CD4-positive, alpha-beta T cell (primary cell): Measurements from ENCODE around the gene GPM6B. TPM values are rescaled to one million over a fixed set of nuclear protein-coding genes. Genes with fewer than 3 reads are reported as not detected.

ENCODE experiments used
- ATAC-seq: fragments of 200-7000 bp; cut with Tn5 transposase; one replicate; pipeline ENCODE4 v1.10.0; 2022; ENCODE audit warnings: mild to moderate bottlenecking; ENCODE audit not compliant: poor library complexity
- CTCF ChIA-PET: fragments of 350-600 bp; sonication (Branson Sonifier 250); formaldehyde crosslinking; loops from one replicate; lab custom pipeline; 2021; ENCODE audit warnings: antibody characterized with exemption, inconsistent platforms; lab: Charles Lee
- POLR2A ChIA-PET: fragments of 350-600 bp; sonication (Branson Sonifier 250); formaldehyde crosslinking; loops from one replicate; lab custom pipeline; 2021; ENCODE audit warnings: antibody characterized with exemption, inconsistent platforms; lab: Charles Lee
- DNase-seq, 14 experiments: peaks; one replicate each; pipeline ENCODE4 v3.0.0-alpha.2; 2013 to 2020; ENCODE audit warnings: mixed read lengths in 2 of 14
- H3K27ac ChIP-seq, 2 donors: one replicate each; pipeline versions ENCODE4 v1.5.1 to v1.7.0; 2013; ENCODE audit warnings: low read length in 2 of 2, low read depth in 1 of 2, mild to moderate bottlenecking in 1 of 2
- H3K27me3 ChIP-seq, 2 experiments: 1 replicate in 1 of 2; 2 replicates in 1 of 2; pipeline versions ENCODE4 v1.6.1 to v1.7.0; 2013; ENCODE audit warnings: low read length in 2 of 2, control low read depth in 1 of 2, mild to moderate bottlenecking in 1 of 2, moderate library complexity in 1 of 2; ENCODE audit not compliant: insufficient read depth in 2 of 2, control insufficient read depth in 1 of 2
- H3K36me3 ChIP-seq: one replicate; pipeline ENCODE4 v1.6.1; 2013; ENCODE audit warnings: low read length, control low read depth; ENCODE audit not compliant: insufficient read depth
- H3K4me1 ChIP-seq: one replicate; pipeline ENCODE4 v1.6.1; 2013; ENCODE audit warnings: low read length, control low read depth; ENCODE audit not compliant: insufficient read depth
- H3K4me3 ChIP-seq: one replicate; pipeline ENCODE4 v1.5.1; 2013; ENCODE audit warnings: mild to moderate bottlenecking, low read length, moderate library complexity
- H3K9me3 ChIP-seq, 2 experiments: 1 replicate in 1 of 2; 2 replicates in 1 of 2; pipeline versions ENCODE4 v1.6.1 to v1.7.0; 2013; ENCODE audit warnings: low read length in 2 of 2, mild to moderate bottlenecking in 2 of 2, control low read depth in 1 of 2, moderate library complexity in 1 of 2; ENCODE audit not compliant: control insufficient read depth in 1 of 2, insufficient read depth in 1 of 2
- H3K27ac Mint-ChIP-seq: one replicate; pipeline ENCODE4 v1.8.0; 2020; ENCODE audit warnings: mixed read lengths
- H3K27me3 Mint-ChIP-seq: one replicate; pipeline ENCODE4 v1.8.0; 2021; ENCODE audit warnings: mixed read lengths
- H3K36me3 Mint-ChIP-seq: one replicate; pipeline ENCODE4 v1.8.0; 2021; ENCODE audit warnings: low read depth, mixed read lengths
- H3K4me1 Mint-ChIP-seq: one replicate; pipeline ENCODE4 v1.8.0; 2021; ENCODE audit warnings: low read depth, mixed read lengths
- H3K4me3 Mint-ChIP-seq: one replicate; pipeline ENCODE4 v1.8.0; 2020; ENCODE audit warnings: mild to moderate bottlenecking, mixed read lengths
- H3K9me3 Mint-ChIP-seq: one replicate; pipeline ENCODE4 v1.8.0; 2020; ENCODE audit warnings: mixed read lengths
- CTCF ChIP-seq: fragments of 200-600 bp; IDR thresholded peaks from one replicate; pipeline ENCODE4 v1.8.0; 2022; ENCODE audit warnings: antibody characterized with exemption, mild to moderate bottlenecking
- intact Hi-C, 2 experiments: fragments of 100-400 bp; cut with DNase I in 1 of 2; cut with micrococcal nuclease in 1 of 2; formaldehyde crosslinking; loops; one replicate each; pipeline versions ENCODE4 v1.15.1 to v1.9.0; 2023 to 2025; cut with DNase I, micrococcal nuclease
- polyA plus RNA-seq, 2 donors: library from polyadenylated mRNA; unstranded; fragments of 120-200 nt; gene quantifications; one replicate each; pipeline ENCODE4 v1.2.1, GENCODE V29; 2013
- total RNA-seq, 174 experiments: library from RNA in 2 of 174; stranded (reverse) in 2 of 174; gene quantifications; one replicate each; pipeline ENCODE4 v1.2.3 and lab custom pipeline; 2021 to 2026

GPM6B gene
- total RNA-seq: not detected
- polyA plus RNA-seq (2013, experiment 1 of 2): 3.3 TPM
- polyA plus RNA-seq (2013, experiment 2 of 2): 1.3 TPM
- 0 to 1.2 (median 0.07) reads per million in 172 experiments for total RNA-seq (lab: John Stamatoyannopoulos, UW)

GRCh38 chrX:13816643-13817627 is at the start of gene GPM6B:
Gene GPM6B, minus strand, starts transcription at chrX:13817093. Its CDS starts 189 bp downstream, at chrX:13816904.
- DNase-seq (no peak), ATAC-seq (no peak)
- no peaks in the 10 kb centered on the region for H3K9me3 Mint-ChIP-seq
- ChIA-PET POLR2A (no interaction called here), CTCF (no interaction called here)
- no peaks in the 10 kb centered on the region for H3K4me1 ChIP-seq
- H3K27me3 Mint-ChIP-seq: peaks cover 20% of the 10 kb centered on the region
- no peak within 1 kb of the TSS for H3K4me3 Mint-ChIP-seq
- TF ChIP-seq CTCF: no peak
- H3K36me3 ChIP-seq: no peaks in the 10 kb centered on the region
- no peaks in the 10 kb centered on the region for H3K9me3 ChIP-seq
- H3K27me3 ChIP-seq: peaks cover 0 to 6% of the 10 kb centered on the region in 2 experiments
- no peak within 1 kb of the TSS for H3K27ac Mint-ChIP-seq
- H3K36me3 Mint-ChIP-seq: no peaks in the 10 kb centered on the region
- no peak within 1 kb of the TSS for H3K27ac ChIP-seq
- intact Hi-C loops: no loop called here
- no peaks in the 10 kb centered on the region for H3K4me1 Mint-ChIP-seq
- no peak within 1 kb of the TSS for H3K4me3 ChIP-seq

- Mint-ChIP-seq H3K27ac (no peak overlapping the region), H3K4me1 (no peaks in the 10 kb centered on the region), H3K36me3 (no peaks in the 10 kb centered on the region), H3K27me3 (peaks cover 15% of the 10 kb centered on the region), H3K4me3 (no peak overlapping the region), H3K9me3 (no peaks in the 10 kb centered on the region)
- Histone ChIP-seq H3K27me3 (peaks cover 0 to 10% of the 10 kb centered on the region in 2 experiments), H3K36me3 (no peaks in the 10 kb centered on the region), H3K9me3 (no peaks in the 10 kb centered on the region), H3K27ac (no peak overlapping the region), H3K4me3 (no peak overlapping the region), H3K4me1 (no peaks in the 10 kb centered on the region)
- no peak for DNase-seq
- no peak for ATAC-seq
- TF ChIP-seq CTCF: no peak
- intact Hi-C loops: no loop called here
- ChIA-PET CTCF (no interaction called here), POLR2A (no interaction called here)
These were observed 47.4 kb upstream of the GPM6B start for GRCh38 chrX:13864264-13864663.

- no peaks in the 10 kb centered on the region for H3K36me3 ChIP-seq
- Mint-ChIP-seq H3K27ac (no peak overlapping the region), H3K27me3 (peaks cover 21% of the 10 kb centered on the region), H3K9me3 (no peaks in the 10 kb centered on the region), H3K36me3 (no peaks in the 10 kb centered on the region), H3K4me1 (no peaks in the 10 kb centered on the region), H3K4me3 (no peak overlapping the region)
- TF ChIP-seq CTCF: no peak
- no peak overlapping the region for H3K27ac ChIP-seq
- POLR2A ChIA-PET: no interaction called here
- H3K9me3 ChIP-seq: no peaks in the 10 kb centered on the region
- no peak for DNase-seq
- no peak for ATAC-seq
- peaks cover 0 to 10% of the 10 kb centered on the region in 2 experiments for H3K27me3 ChIP-seq
- no peak overlapping the region for H3K4me3 ChIP-seq
- CTCF ChIA-PET: interaction anchor here (0.6 kb wide), 1 partner anchor 1937 kb away, joined by 3 read pairs; no protein-coding TSS in a partner anchor
- intact Hi-C loops: no loop called here
- H3K4me1 ChIP-seq: no peaks in the 10 kb centered on the region
These were observed 46.4 kb upstream of the GPM6B start for GRCh38 chrX:13863324-13863723.
